CD4-positive, alpha-beta T cell treated with Interferon gamma for 1 hour (primary cell): ENCODE results near the gene RUNX3.
"Not testable (repeated sequence)": the region's sequence is repeated elsewhere in the genome, so short reads cannot be mapped to it uniquely, and the experiment has no call there.

Source experiments
- DNase-seq: peaks from one replicate; pipeline ENCODE4 v3.0.0-alpha.2; 2020

Gene RUNX3

DNA sequence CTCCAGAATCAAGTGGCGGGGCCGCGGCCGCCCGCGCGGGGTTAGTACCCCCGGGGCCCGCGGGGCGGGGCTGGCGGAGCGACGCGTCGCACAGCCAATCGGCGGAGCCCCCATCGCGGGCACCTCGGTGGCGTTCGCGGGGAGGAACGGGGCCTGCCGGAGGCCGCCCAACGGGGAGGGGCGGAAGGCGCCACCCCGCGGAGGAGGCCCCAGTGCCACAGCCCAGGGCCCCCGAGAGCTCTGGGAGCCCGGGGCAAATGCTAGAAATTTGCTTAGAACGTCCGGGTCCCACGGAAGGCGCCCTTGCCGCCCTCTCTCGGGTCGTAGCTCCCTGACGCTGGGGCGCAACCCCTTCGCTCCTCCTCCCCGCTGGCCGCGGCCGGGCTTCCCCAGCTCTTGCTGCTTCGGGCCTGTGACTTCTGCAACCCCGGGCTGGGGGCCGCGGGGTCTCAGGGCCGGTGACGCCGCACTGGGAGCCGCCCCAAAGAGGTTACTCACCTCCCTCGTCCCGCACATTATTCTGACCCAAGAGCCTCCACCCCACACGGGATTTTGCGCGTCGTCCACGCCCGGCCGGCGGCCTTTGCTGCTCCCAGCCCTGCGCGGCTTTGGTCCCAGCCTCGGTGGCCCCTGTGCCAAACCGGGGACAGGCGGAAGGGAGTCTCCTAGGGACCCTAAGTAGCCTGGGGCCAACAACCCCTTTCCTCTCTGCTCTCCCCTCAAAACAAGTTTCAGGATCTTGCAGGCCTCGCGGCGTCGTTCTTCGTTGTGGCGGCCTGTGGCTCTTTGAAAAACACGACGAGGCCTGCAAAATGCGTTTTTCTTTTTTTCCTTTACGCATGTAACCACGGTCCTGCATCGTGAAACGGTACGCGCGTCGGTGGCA, at the start of gene RUNX3:
RUNX3 (minus strand) TSS at position 17 of the 886 bp plus-strand sequence. CDS start 408 bp downstream, outside the sequence.
- DNase-seq, result peak; percentile 94

GRCh38 chr1:24979232-24979631, 49.2 kb upstream of the RUNX3 start:
- not testable (repeated sequence) for DNase-seq

DNA sequence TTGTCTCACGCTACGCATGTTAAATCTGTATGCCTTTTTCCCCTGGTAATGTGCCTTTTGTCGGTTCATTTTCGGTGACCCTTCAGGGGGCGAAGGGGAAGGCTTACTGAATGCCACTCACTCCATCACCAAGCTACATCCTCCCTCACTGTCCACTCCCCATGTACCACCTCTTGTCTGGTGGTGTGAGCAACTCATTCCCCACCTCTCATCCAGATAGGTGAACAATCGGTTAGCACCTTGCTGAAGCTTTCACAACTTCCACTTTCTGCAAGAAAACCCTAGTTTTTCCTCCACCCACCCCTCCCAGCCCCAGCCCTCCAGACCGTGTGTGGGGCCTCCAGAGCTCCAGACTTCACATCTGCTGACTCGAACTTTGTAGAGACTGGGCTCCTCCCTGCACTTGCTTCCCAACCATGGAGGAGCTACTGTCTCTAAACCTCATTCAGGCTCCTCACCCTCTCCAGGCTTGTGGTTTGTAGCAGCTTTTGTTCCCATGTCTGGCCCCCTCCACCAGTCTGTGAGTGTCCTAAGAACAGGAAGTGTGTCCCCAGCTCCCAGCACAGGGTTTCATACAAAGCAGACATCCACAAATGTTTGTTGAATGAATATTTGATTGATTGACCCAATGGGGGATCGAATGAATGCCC, 48.4 kb upstream of the RUNX3 start:
- no peak for DNase-seq

DNA sequence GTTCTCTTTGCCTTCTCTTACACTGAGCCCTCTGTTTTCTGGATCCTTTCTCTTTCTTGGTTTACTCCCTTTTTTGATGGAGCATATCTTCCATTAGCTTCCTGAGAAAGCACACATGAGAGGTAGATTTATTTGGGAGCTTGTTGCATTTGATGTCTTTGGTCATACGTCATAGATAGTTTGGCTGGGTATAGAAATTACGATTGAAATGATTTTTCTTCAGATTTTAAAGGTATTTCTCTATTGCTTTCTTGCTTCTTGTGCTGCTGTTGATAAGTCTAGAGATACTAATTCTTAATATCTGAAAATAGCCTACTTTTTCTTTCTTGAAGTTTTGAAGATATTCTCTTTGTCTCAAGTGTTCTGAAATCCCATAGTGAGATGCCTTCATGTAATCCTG, 45.3 kb upstream of the RUNX3 start:
- DNase-seq, result no peak

GRCh38 chr1:24973315-24973714, 43.2 kb upstream of the RUNX3 start:
- DNase-seq, result no peak

DNA sequence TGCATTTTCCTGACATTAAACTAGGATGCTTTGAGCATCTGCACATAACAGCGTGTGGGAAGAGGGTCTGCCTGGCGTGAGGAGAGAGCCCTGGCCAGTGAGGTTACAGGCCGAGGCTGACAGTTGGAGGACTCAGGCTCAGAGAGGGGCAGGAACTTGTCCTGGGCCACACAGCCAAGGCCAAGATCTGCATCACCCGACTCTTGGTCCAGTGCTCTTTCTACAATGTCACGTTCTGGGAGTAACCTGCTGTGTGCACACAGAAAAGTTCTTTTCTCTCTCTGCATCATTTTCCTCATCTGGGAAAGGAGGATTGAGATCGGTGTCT, 42.8 kb upstream of the RUNX3 start:
- DNase-seq, result no peak

DNA sequence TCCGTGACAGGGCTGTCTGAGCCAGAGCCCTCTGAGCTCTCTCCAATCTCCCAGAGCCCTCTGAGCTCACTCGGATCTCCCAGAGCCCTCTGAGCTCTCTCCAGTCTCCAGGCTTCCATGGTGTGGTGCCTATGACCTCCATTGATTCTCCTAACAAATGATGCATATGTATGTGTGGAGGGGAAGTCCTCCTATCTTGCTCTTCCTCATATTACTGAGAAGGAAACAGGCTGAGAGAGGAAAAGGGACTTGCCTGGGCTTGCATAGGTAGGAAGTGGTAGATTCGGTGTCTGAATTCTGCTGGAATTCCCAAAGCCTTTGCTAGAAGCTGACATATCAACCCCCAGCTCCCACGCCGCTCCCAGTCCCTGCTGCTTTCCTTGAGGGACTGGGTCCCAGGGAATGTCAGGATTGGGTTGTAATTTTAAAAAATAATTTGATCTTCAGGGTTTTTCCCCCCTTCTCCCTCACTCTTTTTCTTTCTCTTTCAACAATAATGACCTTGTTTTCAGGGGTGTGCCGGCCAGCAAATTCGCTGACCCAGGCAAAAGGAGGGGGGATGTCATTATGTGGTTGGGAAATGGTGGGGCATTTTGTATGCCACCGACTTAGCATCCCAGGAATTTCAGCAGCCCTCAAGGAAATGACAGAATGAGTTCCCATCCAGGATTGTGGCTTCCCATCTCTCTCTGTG, 42.3 kb upstream of the RUNX3 start:
- no peak for DNase-seq

DNA sequence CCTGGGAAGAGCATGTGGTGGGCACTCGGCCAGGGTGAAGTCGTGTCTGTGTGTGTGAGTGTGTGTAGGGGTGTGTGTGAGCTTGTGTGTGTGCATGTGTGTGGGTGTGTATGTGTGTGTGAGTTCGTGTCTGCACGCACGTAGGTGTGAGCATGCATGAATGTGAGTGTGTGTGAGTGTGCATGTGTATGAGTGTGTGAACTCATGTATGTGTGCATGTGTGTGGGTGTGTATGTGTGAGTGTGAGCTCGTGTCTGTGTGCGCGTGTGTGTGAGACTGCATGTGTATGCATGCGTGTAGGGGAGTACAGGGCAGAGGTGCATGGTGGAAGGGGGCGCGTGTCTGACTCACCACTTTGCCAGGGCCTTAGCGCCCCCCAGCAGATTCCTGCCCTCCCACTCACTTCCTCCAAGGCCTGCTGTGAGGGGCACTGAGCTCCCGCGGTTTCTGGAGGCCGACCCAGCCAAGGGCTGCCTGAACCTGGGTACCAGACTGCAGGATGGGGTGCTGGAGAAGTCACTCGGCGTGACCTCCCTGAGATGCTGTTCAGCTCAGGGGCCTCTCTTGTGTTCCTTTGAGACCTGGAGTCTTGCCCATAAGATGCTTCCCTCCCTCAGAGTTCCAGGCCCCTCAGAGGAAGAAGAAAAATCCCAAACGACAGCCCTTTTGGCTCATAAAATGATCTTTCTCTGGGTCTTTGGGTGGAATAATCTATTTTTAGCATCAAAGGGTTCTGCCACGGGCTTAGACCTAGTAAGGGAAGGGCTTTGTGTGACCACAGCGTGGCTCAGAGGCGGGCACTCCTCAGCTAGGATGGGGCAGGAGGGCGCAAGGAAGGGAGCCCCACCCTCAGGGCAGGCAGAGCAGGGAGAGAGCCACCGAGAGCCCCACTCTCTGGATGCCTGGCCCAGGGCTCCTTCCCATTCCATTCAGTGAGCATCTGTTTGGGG, 41.1 kb upstream of the RUNX3 start:
- DNase-seq, result no peak

DNA sequence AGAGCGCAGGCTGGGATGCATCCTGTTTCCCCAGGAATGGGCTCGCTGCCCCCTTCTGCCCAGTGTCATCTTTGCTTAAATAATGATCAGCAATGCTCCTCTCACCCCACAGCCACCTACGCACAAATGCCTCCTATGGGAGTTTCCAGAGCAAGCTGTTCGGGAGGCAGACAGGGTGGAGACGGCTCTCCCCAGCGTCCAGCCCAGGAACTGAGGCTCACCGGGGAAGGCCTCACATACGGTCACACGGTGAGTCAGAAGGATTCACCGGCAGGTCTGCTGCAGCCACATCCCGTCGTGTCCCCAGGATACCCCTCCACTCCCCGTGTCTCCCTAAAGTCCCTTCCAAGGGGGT, 40.3 kb upstream of the RUNX3 start:
- DNase-seq, result no peak

- no peak for DNase-seq
Measured at GRCh38 chr1:24969596-24970398, 39.7 kb upstream of the RUNX3 start.

DNA sequence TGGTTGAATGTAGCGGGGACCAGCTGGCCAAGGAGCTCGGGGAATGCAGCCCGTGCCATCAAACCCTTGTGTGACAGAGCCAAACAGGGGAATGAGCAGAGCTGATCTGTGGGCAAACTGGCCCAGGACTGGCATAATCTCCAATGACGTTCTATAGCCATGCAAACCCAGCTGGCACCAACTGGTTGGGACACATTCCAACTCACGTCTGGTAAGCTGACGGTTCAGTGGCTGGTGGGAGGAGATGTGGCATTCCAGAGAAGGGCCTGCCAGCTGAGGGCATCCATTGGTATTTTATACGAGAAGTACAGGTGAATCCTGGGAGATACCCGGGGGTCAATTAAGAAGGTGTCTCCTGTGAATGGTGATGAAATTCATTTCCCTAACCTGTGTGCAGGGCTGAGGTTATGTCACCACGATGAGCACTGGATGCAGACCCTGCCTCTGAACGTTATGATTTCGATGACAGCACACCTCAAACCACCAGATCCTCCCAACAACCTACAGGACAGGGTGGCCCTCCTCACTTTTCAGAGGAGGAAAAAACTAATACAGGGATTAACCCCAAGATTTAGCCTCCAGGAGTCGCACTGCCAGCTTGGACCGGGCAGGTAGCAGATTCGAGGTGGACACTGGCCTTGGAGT, 39.0 kb upstream of the RUNX3 start:
- no peak for DNase-seq

GRCh38 chr1:24967962-24968361, 37.9 kb upstream of the RUNX3 start:
- no peak for DNase-seq

GRCh38 chr1:24967555-24967954, 37.5 kb upstream of the RUNX3 start:
- DNase-seq, result no peak

- peak; percentile 75 for DNase-seq
Measured at GRCh38 chr1:24966724-24967346, 36.8 kb upstream of the RUNX3 start.

GRCh38 chr1:24966121-24966723, 36.1 kb upstream of the RUNX3 start:
- DNase-seq, result peak; percentile 28

GRCh38 chr1:24965571-24965930, 35.5 kb upstream of the RUNX3 start:
- no peak for DNase-seq

DNA sequence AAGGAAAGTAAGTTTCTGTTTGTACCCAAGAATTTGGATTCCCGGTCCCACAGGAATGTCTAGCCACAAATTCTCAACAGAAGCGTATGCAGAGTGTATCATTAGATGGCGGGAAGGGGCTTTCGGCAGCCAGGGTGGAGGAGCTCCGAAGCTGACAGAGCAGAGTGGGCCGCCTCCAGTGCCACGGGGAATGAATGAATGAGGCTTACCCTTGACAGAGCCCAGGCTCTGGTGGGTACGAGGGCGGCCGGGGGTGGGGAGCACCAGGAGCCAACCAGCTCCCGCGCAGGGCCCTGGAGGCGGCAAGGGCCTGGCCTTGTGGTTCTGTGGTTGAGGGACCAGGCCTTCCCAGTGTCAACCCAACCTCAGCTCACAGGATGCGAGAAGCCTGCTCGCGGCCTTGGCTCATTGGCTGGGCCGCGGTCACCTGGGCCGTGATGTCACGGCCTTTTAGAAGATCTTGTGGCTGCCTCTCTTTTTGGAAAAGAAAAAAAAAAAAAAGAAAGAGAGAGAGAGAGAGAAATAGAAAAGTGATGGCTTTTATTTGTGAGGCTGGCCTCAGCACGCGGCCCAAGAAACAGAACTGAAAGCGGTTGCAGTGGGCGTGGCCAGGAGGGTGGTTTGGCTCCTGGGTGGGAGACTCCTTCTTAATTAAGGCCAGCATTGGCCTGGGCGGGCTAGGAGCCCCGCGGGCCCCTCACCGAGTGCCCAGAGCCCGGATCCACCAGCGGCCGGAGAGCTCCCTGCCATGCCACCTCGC, 34.9 kb upstream of the RUNX3 start:
- peak; percentile 93 for DNase-seq

GRCh38 chr1:24963943-24964693, 34.0 kb upstream of the RUNX3 start:
- DNase-seq, result no peak
